ENCODE results near the gene ACADM. TPM values are rescaled to one million over a fixed set of nuclear protein-coding genes. Genes with fewer than 3 reads are reported as not detected.
A peak's percentile ranks its signal among the peaks of the same experiment; 100 is the strongest.

ACADM gene
- polyA plus RNA-seq, 1 of the 3 experiments (the other 2 are of a cell fraction): 18.6 TPM

- TF ChIP-seq, protein P1, sequence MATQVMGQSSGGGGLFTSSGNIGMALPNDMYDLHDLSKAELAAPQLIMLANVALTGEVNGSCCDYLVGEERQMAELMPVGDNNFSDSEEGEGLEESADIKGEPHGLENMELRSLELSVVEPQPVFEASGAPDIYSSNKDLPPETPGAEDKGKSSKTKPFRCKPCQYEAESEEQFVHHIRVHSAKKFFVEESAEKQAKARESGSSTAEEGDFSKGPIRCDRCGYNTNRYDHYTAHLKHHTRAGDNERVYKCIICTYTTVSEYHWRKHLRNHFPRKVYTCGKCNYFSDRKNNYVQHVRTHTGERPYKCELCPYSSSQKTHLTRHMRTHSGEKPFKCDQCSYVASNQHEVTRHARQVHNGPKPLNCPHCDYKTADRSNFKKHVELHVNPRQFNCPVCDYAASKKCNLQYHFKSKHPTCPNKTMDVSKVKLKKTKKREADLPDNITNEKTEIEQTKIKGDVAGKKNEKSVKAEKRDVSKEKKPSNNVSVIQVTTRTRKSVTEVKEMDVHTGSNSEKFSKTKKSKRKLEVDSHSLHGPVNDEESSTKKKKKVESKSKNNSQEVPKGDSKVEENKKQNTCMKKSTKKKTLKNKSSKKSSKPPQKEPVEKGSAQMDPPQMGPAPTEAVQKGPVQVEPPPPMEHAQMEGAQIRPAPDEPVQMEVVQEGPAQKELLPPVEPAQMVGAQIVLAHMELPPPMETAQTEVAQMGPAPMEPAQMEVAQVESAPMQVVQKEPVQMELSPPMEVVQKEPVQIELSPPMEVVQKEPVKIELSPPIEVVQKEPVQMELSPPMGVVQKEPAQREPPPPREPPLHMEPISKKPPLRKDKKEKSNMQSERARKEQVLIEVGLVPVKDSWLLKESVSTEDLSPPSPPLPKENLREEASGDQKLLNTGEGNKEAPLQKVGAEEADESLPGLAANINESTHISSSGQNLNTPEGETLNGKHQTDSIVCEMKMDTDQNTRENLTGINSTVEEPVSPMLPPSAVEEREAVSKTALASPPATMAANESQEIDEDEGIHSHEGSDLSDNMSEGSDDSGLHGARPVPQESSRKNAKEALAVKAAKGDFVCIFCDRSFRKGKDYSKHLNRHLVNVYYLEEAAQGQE (IDR thresholded peaks at IDR 0.05; ENCODE audit: low read depth, low read length): no peak
- no peak for TF ChIP-seq CHD2 (IDR thresholded peaks at IDR 0.05; ENCODE audit: low read length, partially characterized antibody)
- TF ChIP-seq NFIC (IDR thresholded peaks at IDR 0.05; ENCODE audit: borderline replicate concordance): no peak
- TF ChIP-seq MXI1 (IDR thresholded peaks at IDR 0.05; ENCODE audit: low read depth, low read length): no peak
- no peak for TF ChIP-seq MEF2A (IDR thresholded peaks at IDR 0.05; ENCODE audit: borderline replicate concordance, low read depth)
- no peak for TF ChIP-seq TCF12 (IDR thresholded peaks at IDR 0.05)
- TF ChIP-seq TAF1 (IDR thresholded peaks at IDR 0.05; ENCODE audit: borderline replicate concordance, low read depth, low read length): no peak
Observed at GRCh38 chr1:75719810-75720209, 4.7 kb upstream of the ACADM start (continued).

DNA sequence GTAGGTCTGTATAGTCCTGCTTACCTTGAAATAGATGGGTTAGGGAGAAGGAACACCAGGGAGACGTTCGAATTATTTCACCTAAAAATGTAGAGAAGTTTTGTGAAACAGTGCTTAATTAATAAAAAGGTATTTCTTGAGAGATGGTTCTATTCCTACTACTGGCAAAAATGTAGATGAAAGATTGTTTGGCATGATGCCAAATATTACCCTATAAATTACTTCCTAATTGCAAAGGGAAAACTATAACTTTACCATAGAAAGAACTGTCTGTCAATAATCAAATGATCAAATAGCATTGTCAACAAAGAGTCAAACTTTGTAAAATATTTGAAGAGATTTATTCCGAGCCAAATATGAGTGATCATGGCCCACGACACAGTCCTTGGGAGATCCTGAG, 4.2 kb upstream of the ACADM start:
- Histone ChIP-seq H2AFZ (ENCODE audit: low read depth) (no peak overlapping the region), H3K27ac (ENCODE audit: low read depth in 2 of 2, low read length in 1 of 2) (no peak overlapping the region), H3K4me3 (ENCODE audit: low read depth in 2 of 2, low read length in 1 of 2) (no peak overlapping the region), H3K79me2 (ENCODE audit: insufficient read depth) (peaks cover 8% of the 10 kb centered on the region), H3K4me1 (ENCODE audit: control insufficient read depth in 1 of 2, insufficient read depth in 2 of 2, low read depth in 1 of 2, low read length in 1 of 2) (peaks cover 0 to 5% of the 10 kb centered on the region in 2 experiments; a peak in 2 of 4 replicates), H3K9ac (no peak overlapping the region), H3F3A (replicated peaks; ENCODE audit: insufficient read depth) (no peaks in the 10 kb centered on the region), H4K20me1 (ENCODE audit: insufficient read depth) (no peaks in the 10 kb centered on the region), H3K9me3 (no peaks in the 10 kb centered on the region), H3K9me2 (no peaks in the 10 kb centered on the region), H3K36me3 (replicated peaks in 1 of 2; ENCODE audit: control insufficient read depth in 1 of 2, insufficient read depth in 2 of 2, low read length in 1 of 2) (no peaks in the 10 kb centered on the region), H3K4me2 (no peak overlapping the region), H3K27me3 (ENCODE audit: insufficient read depth) (no peaks in the 10 kb centered on the region)
- DNase-seq: no peak
- no peak for TF ChIP-seq MXI1 (IDR thresholded peaks at IDR 0.05; ENCODE audit: low read depth, low read length)
- no peak for TF ChIP-seq JUND (IDR thresholded peaks at IDR 0.05)
- TF ChIP-seq NRF1 (IDR thresholded peaks at IDR 0.05; ENCODE audit: low read depth, low read length): no peak
- TF ChIP-seq IRF3 (IDR thresholded peaks at IDR 0.05; ENCODE audit: low read depth, low read length): no peak
- TF ChIP-seq SMC3 (IDR thresholded peaks at IDR 0.05; ENCODE audit: low read depth, low read length): no peak
- TF ChIP-seq NFIC (IDR thresholded peaks at IDR 0.05; ENCODE audit: borderline replicate concordance): peak; percentile 24; the same call in 1 of the 2 replicates
- no peak for TF ChIP-seq POLR2AphosphoS5 (IDR thresholded peaks at IDR 0.05; ENCODE audit: low read depth, low read length)
- TF ChIP-seq GATA2 (CRISPR knock-in tag; IDR thresholded peaks at IDR 0.05): no peak
- ChIA-PET POLR2A (no interaction called here), CTCF (no interaction called here)
- 96% methylated on average over 4 of the region's 4 CpGs for WGBS (ENCODE audit: low lambda C conversion rate)
